ENCODE results near the gene FOXN3.

DNA sequence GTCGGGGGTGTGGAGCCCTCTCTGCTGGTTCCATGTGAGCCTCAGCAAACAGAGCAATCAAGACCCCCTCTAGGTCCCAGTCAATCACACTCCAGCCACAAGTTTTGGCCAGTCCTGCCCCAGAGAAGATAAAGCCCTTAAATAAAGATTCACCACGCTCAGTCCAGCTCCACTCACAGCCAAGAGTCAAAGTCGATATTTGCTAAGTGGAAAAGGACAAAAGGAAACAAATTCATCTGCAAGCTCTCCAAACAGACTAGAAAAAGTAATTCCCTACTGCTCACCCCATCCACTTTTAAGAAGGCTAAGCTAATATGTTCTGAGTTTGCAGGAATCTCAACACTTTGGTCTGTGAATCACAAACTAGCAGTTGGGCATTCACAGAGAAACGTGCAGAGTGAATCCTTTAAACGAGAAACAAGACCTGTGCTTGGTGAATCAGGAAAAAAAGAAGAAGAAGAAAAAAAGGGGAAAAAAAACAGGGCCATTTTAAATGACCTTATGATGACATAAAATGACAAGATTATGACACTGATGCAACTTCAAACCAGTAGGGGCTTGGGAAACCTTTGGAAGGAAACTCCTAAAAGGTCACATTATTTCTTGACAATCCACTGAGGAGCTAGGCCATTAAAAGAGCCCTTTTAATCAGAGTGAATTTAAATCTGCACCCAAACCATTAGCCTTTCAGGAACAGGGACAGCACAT is 41.8 kb upstream of the FOXN3 start:
- TF ChIP-seq POLR2AphosphoS5 (IDR thresholded peaks at IDR 0.05; ENCODE audit: low read depth) (no peak), GABPA (IDR thresholded peaks at IDR 0.05; ENCODE audit: low read depth) (no peak), SPI1 (IDR thresholded peaks at IDR 0.05; ENCODE audit: borderline replicate concordance, low read depth) (no peak)
- TF ChIP-seq, protein P1, sequence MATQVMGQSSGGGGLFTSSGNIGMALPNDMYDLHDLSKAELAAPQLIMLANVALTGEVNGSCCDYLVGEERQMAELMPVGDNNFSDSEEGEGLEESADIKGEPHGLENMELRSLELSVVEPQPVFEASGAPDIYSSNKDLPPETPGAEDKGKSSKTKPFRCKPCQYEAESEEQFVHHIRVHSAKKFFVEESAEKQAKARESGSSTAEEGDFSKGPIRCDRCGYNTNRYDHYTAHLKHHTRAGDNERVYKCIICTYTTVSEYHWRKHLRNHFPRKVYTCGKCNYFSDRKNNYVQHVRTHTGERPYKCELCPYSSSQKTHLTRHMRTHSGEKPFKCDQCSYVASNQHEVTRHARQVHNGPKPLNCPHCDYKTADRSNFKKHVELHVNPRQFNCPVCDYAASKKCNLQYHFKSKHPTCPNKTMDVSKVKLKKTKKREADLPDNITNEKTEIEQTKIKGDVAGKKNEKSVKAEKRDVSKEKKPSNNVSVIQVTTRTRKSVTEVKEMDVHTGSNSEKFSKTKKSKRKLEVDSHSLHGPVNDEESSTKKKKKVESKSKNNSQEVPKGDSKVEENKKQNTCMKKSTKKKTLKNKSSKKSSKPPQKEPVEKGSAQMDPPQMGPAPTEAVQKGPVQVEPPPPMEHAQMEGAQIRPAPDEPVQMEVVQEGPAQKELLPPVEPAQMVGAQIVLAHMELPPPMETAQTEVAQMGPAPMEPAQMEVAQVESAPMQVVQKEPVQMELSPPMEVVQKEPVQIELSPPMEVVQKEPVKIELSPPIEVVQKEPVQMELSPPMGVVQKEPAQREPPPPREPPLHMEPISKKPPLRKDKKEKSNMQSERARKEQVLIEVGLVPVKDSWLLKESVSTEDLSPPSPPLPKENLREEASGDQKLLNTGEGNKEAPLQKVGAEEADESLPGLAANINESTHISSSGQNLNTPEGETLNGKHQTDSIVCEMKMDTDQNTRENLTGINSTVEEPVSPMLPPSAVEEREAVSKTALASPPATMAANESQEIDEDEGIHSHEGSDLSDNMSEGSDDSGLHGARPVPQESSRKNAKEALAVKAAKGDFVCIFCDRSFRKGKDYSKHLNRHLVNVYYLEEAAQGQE (IDR thresholded peaks at IDR 0.05; ENCODE audit: insufficient replicate concordance, low read depth) = no peak
- TF ChIP-seq, protein P2, sequence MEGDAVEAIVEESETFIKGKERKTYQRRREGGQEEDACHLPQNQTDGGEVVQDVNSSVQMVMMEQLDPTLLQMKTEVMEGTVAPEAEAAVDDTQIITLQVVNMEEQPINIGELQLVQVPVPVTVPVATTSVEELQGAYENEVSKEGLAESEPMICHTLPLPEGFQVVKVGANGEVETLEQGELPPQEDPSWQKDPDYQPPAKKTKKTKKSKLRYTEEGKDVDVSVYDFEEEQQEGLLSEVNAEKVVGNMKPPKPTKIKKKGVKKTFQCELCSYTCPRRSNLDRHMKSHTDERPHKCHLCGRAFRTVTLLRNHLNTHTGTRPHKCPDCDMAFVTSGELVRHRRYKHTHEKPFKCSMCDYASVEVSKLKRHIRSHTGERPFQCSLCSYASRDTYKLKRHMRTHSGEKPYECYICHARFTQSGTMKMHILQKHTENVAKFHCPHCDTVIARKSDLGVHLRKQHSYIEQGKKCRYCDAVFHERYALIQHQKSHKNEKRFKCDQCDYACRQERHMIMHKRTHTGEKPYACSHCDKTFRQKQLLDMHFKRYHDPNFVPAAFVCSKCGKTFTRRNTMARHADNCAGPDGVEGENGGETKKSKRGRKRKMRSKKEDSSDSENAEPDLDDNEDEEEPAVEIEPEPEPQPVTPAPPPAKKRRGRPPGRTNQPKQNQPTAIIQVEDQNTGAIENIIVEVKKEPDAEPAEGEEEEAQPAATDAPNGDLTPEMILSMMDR (IDR thresholded peaks at IDR 0.05; ENCODE audit: insufficient read depth, low read length) = no peak

All from HL-60 (cell line).